Uterus (tissue), 2 donors: ENCODE measurements around the gene FFAR3.

Experiments used
- POLR2A ChIP-seq, 2 donors: fragments of 450-650 bp; IDR thresholded peaks; one replicate each; pipeline ENCODE4 v1.6.1; 2016; ENCODE audit warnings: antibody characterized with exemption in 2 of 2, mild to moderate bottlenecking in 1 of 2, moderate library complexity in 1 of 2
- TF ChIP-seq, protein P1 (sequence below), 4 experiments: fragments of 200-600 bp in 2 of 4; fragments of 450-650 bp in 2 of 4; sonication (generic) in 2 of 4; IDR thresholded peaks; one replicate each; pipeline ENCODE4 v1.5.1; 2016 to 2019; ENCODE audit warnings: antibody characterized with exemption in 4 of 4, mild to moderate bottlenecking in 2 of 4, moderate library complexity in 1 of 4

DNA sequence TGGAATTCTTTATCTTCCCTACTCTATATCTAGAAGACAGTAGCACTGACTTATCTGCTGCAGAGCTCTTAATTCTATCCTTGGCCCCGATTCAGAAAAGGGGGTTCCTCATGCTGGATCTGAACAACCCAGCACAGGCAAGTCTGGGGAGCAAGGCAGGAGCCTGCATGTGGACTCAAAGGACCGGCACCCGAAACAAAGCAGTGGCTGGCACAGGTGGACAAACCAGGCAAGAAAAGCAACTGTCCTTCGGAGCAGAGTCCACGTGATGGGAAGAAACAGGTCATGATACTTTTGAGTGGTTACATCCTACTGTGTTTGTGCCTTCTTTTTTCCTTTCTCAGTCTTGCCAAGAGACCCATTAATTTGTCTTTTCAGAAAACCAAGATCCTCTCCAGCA, 50.9 kb downstream of the FFAR3 start:
- TF ChIP-seq, protein P1, sequence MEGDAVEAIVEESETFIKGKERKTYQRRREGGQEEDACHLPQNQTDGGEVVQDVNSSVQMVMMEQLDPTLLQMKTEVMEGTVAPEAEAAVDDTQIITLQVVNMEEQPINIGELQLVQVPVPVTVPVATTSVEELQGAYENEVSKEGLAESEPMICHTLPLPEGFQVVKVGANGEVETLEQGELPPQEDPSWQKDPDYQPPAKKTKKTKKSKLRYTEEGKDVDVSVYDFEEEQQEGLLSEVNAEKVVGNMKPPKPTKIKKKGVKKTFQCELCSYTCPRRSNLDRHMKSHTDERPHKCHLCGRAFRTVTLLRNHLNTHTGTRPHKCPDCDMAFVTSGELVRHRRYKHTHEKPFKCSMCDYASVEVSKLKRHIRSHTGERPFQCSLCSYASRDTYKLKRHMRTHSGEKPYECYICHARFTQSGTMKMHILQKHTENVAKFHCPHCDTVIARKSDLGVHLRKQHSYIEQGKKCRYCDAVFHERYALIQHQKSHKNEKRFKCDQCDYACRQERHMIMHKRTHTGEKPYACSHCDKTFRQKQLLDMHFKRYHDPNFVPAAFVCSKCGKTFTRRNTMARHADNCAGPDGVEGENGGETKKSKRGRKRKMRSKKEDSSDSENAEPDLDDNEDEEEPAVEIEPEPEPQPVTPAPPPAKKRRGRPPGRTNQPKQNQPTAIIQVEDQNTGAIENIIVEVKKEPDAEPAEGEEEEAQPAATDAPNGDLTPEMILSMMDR (IDR thresholded peaks at IDR 0.05): no peak
- no peak for TF ChIP-seq POLR2A (IDR thresholded peaks at IDR 0.05)
